GM18858 (cell line): ENCODE results near the gene ABTB2.

Experiments
- ATAC-seq: cut with Tn5 transposase; IDR thresholded peaks from one replicate; pipeline ENCODE4 v1.9.1; 2021; ENCODE audit not compliant: unreplicated experiment

Gene ABTB2

GRCh38 chr11:34218067-34218466 lies 139.7 kb downstream of the ABTB2 start:
- no peak for ATAC-seq

- no peak for ATAC-seq
Observed at GRCh38 chr11:34216706-34217105, 141.1 kb downstream of the ABTB2 start.

GRCh38 chr11:34215806-34216453 lies 141.9 kb downstream of the ABTB2 start:
- ATAC-seq, result no peak

- ATAC-seq, result peak; percentile 51
Observed at GRCh38 chr11:34214961-34215805, 142.6 kb downstream of the ABTB2 start.

GRCh38 chr11:34213366-34213765 lies 144.4 kb downstream of the ABTB2 start:
- ATAC-seq, result no peak

- ATAC-seq, result no peak
Observed at GRCh38 chr11:34212566-34212965, 145.2 kb downstream of the ABTB2 start.

- ATAC-seq, result no peak
Observed at GRCh38 chr11:34209809-34210208, 148.0 kb downstream of the ABTB2 start.

- ATAC-seq, result no peak
Observed at GRCh38 chr11:34208266-34209135, 149.3 kb downstream of the ABTB2 start.

- ATAC-seq, result no peak
Observed at GRCh38 chr11:34207487-34208180, 150.2 kb downstream of the ABTB2 start.

GRCh38 chr11:34206407-34207300 lies 151.2 kb downstream of the ABTB2 start:
- ATAC-seq, result no peak

- ATAC-seq, result no peak
Observed at GRCh38 chr11:34205326-34206035, 152.3 kb downstream of the ABTB2 start.

GRCh38 chr11:34204396-34205279 lies 153.2 kb downstream of the ABTB2 start:
- no peak for ATAC-seq

GRCh38 chr11:34203377-34203871 lies 154.4 kb downstream of the ABTB2 start:
- peak; percentile 60 for ATAC-seq

GRCh38 chr11:34201129-34201528 lies 156.7 kb downstream of the ABTB2 start:
- ATAC-seq, result no peak

GRCh38 chr11:34199525-34199924 lies 158.3 kb downstream of the ABTB2 start:
- no peak for ATAC-seq

- ATAC-seq, result no peak
Observed at GRCh38 chr11:34198523-34198922, 159.3 kb downstream of the ABTB2 start.

GRCh38 chr11:34197256-34197655 lies 160.6 kb downstream of the ABTB2 start:
- ATAC-seq, result no peak
